ENCODE data around the gene XRCC3.
"Not testable (repeated sequence)": the region's sequence is repeated elsewhere in the genome, so short reads cannot be mapped to it uniquely, and the experiment has no call there.

The XRCC3 gene

GRCh38 chr14:103692871-103693270 lies 22.4 kb downstream of the XRCC3 start:
- H3K9me3 Mint-ChIP-seq = no peaks in the 10 kb centered on the region
- H3K27ac Mint-ChIP-seq = no peak overlapping the region
- intact Hi-C loops (cut with micrococcal nuclease) = no loop called here
- H3K4me3 Mint-ChIP-seq = no peak overlapping the region
- no peaks in the 10 kb centered on the region for H3K27me3 Mint-ChIP-seq
- H3K36me3 Mint-ChIP-seq (ENCODE audit: low read depth) = peaks cover 100% of the 10 kb centered on the region
- peaks cover 10% of the 10 kb centered on the region for H3K4me1 Mint-ChIP-seq (ENCODE audit: low read depth)

DNA sequence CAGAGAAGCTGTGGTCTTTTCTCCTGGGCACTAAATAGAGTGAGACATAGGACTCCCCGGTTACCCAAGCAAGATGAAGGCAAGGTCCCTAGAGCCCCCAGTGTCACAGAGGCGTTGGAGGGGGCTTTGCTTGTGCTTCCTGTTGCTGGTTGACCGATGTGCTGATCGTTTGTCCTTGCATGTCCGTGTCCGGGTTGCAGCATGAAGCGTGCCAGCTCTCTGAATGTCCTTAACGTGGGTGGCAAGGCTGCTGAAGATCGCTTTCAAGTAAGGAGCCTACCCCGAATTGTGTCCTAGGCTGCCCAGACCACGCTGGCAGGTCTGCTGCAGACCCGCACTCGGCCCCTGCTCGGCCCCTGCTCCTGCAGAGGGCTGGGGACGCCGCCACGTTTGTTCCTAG lies 23.1 kb downstream of the XRCC3 start:
- intact Hi-C loops (cut with micrococcal nuclease) = no loop called here
- Mint-ChIP-seq H3K27me3 (no peaks in the 10 kb centered on the region), H3K36me3 (ENCODE audit: low read depth) (peaks cover 100% of the 10 kb centered on the region), H3K9me3 (no peaks in the 10 kb centered on the region), H3K4me3 (no peak overlapping the region), H3K27ac (no peak overlapping the region), H3K4me1 (ENCODE audit: low read depth) (peaks cover 10% of the 10 kb centered on the region)

- intact Hi-C loops (cut with micrococcal nuclease); H3K4me1 Mint-ChIP-seq (ENCODE audit: low read depth); H3K9me3 Mint-ChIP-seq; H3K4me3 Mint-ChIP-seq; H3K27me3 Mint-ChIP-seq; H3K27ac Mint-ChIP-seq: not testable (repeated sequence)
- H3K36me3 Mint-ChIP-seq (ENCODE audit: low read depth) = peaks cover 100% of the 10 kb centered on the region
Measured at GRCh38 chr14:103691655-103692054, 23.6 kb downstream of the XRCC3 start.

- H3K9me3 Mint-ChIP-seq = no peaks in the 10 kb centered on the region
- no peaks in the 10 kb centered on the region for H3K4me1 Mint-ChIP-seq (ENCODE audit: low read depth)
- intact Hi-C loops (cut with micrococcal nuclease) = no loop called here
- no peaks in the 10 kb centered on the region for H3K27me3 Mint-ChIP-seq
- H3K4me3 Mint-ChIP-seq = no peak overlapping the region
- no peak overlapping the region for H3K27ac Mint-ChIP-seq
- peaks cover 100% of the 10 kb centered on the region for H3K36me3 Mint-ChIP-seq (ENCODE audit: low read depth)
Measured at GRCh38 chr14:103690332-103690731, 24.9 kb downstream of the XRCC3 start.

DNA sequence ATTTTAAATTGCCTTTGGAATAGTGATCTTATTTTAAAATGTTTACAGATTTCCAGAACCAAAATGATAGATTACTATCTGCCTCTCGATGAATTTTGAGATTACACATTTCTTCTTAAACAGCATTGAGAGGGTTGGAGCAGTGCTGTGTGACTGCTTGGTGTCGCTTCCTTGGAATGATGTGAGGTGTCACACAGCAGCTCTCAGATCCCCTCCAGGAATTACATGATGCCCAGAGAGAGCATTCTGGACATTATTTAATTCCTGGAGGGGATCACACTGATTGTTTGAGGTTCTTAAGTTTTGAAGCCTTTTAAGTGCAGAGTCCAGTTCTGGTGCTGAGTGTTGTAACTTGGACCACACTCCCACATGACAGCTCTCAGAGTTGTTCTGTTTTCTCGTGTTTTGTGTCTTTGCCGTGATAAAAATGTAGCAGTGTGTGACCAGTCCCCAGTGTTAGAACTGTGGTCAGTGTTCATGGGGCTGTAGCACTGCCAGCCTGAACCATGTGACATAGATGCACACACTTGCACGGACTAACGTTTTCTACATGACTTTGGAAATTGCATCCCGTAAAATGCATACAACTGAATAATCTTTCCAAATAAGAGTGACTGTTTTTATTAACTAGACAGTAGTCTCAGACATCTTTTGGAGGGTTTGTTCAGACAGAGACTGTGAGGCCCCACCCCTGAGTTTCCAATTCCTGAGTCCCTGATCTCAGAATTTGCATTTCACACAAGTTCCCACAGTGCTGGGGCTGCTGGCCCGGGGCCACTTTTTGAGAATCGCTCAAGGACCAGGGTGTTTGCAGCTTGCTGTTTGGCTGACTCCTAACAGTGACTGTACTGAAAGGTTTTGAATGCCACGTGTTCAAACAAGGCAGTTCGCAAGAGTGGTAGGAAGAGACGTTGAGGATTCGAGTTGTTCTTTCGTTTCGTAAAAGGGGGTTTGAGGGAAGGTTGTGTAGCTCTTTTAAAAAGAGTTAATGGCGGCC lies 26.0 kb downstream of the XRCC3 start:
- H3K27me3 Mint-ChIP-seq = no peaks in the 10 kb centered on the region
- H3K36me3 Mint-ChIP-seq (ENCODE audit: low read depth) = peaks cover 100% of the 10 kb centered on the region
- intact Hi-C loops (cut with micrococcal nuclease) = no loop called here
- no peak overlapping the region for H3K27ac Mint-ChIP-seq
- H3K4me1 Mint-ChIP-seq (ENCODE audit: low read depth) = no peaks in the 10 kb centered on the region
- H3K9me3 Mint-ChIP-seq = no peaks in the 10 kb centered on the region
- H3K4me3 Mint-ChIP-seq = no peak overlapping the region

DNA sequence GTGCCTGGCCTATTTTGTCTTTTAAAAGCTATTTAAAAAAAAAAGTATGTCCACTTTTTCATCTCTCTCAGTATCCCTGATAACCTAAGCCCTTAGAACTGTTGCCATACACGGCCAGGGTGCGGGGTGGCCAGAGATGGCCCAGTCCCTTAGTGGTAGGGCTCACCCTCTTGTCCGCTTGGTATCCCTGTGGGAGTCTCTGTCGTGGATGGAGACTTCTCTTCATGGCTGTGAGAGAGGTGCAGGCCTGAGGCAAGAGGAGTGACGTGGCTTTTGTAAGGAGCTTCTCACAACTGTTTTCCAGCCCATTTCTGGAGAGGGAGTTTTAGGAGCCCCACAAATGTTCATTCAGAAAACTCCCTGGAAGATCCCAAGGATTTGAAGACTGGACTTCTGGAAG lies 26.8 kb downstream of the XRCC3 start:
- H3K36me3 Mint-ChIP-seq (ENCODE audit: low read depth) = peaks cover 100% of the 10 kb centered on the region
- no peak overlapping the region for H3K4me3 Mint-ChIP-seq
- no peak overlapping the region for H3K27ac Mint-ChIP-seq
- H3K9me3 Mint-ChIP-seq = no peaks in the 10 kb centered on the region
- H3K4me1 Mint-ChIP-seq (ENCODE audit: low read depth) = no peaks in the 10 kb centered on the region
- no peaks in the 10 kb centered on the region for H3K27me3 Mint-ChIP-seq
- intact Hi-C loops (cut with micrococcal nuclease) = no loop called here

DNA sequence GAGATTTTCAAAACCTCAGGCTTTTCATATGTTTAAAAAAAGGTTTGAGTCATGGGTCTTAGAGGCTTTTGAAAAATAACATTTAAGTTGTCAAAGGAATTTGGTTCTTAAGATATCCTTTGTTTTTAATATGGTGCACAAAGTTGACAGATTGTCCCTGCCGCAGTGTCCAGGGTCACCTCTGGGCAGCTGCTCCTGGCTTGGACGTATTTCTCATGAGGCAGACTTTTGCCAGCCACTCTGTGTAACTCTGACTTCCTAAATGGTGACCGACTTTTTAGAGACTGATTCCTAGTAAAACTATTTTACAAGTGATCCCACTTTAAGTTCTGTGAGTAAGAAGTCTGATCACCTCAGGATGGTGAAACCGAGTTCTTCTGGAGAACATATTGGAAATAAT lies 27.5 kb downstream of the XRCC3 start:
- no peaks in the 10 kb centered on the region for H3K27me3 Mint-ChIP-seq
- peaks cover 100% of the 10 kb centered on the region for H3K36me3 Mint-ChIP-seq (ENCODE audit: low read depth)
- H3K4me3 Mint-ChIP-seq = no peak overlapping the region
- no peak overlapping the region for H3K27ac Mint-ChIP-seq
- no peaks in the 10 kb centered on the region for H3K4me1 Mint-ChIP-seq (ENCODE audit: low read depth)
- no peaks in the 10 kb centered on the region for H3K9me3 Mint-ChIP-seq
- intact Hi-C loops (cut with micrococcal nuclease) = no loop called here

GRCh38 chr14:103686831-103687485 lies 28.3 kb downstream of the XRCC3 start:
- Mint-ChIP-seq H3K36me3 (ENCODE audit: low read depth) (peaks cover 100% of the 10 kb centered on the region), H3K9me3 (no peaks in the 10 kb centered on the region), H3K4me1 (ENCODE audit: low read depth) (no peaks in the 10 kb centered on the region), H3K27ac (no peak overlapping the region), H3K4me3 (no peak overlapping the region), H3K27me3 (no peaks in the 10 kb centered on the region)
- intact Hi-C loops (cut with micrococcal nuclease) = no loop called here

- H3K4me1 Mint-ChIP-seq (ENCODE audit: low read depth) = no peaks in the 10 kb centered on the region
- intact Hi-C loops (cut with micrococcal nuclease) = no loop called here
- H3K9me3 Mint-ChIP-seq = no peaks in the 10 kb centered on the region
- H3K27me3 Mint-ChIP-seq = no peaks in the 10 kb centered on the region
- peaks cover 100% of the 10 kb centered on the region for H3K36me3 Mint-ChIP-seq (ENCODE audit: low read depth)
- H3K4me3 Mint-ChIP-seq = no peak overlapping the region
- H3K27ac Mint-ChIP-seq = no peak overlapping the region
Measured at GRCh38 chr14:103685276-103686211, 29.7 kb downstream of the XRCC3 start.

DNA sequence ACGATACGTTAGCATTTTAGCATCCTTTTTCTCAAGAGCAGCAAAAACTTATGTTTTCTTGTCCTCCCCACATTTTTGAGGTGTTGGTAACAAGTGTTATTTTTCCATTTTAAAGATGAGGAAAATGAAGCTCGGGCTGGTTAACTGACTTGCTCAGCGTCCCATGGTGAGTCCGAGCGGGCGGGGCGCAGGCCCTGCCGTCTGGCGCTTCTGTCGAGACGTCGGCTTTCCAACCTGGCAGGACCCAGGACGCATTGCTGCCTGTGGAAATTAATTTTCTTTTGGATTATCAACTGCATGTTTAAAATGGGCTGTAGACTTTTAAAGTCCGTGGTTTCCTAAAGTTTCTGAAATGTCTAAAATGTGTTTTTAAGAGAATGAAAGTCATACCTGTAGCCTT lies 30.4 kb downstream of the XRCC3 start:
- H3K36me3 Mint-ChIP-seq (ENCODE audit: low read depth) = peaks cover 100% of the 10 kb centered on the region
- H3K27me3 Mint-ChIP-seq = no peaks in the 10 kb centered on the region
- intact Hi-C loops (cut with micrococcal nuclease) = no loop called here
- H3K4me3 Mint-ChIP-seq = no peak overlapping the region
- no peaks in the 10 kb centered on the region for H3K9me3 Mint-ChIP-seq
- H3K27ac Mint-ChIP-seq = no peak overlapping the region
- peaks cover 2% of the 10 kb centered on the region for H3K4me1 Mint-ChIP-seq (ENCODE audit: low read depth)

- H3K4me3 Mint-ChIP-seq = no peak overlapping the region
- intact Hi-C loops (cut with micrococcal nuclease) = no loop called here
- H3K36me3 Mint-ChIP-seq (ENCODE audit: low read depth) = peaks cover 100% of the 10 kb centered on the region
- H3K4me1 Mint-ChIP-seq (ENCODE audit: low read depth) = peaks cover 6% of the 10 kb centered on the region
- no peaks in the 10 kb centered on the region for H3K9me3 Mint-ChIP-seq
- H3K27ac Mint-ChIP-seq = no peak overlapping the region
- no peaks in the 10 kb centered on the region for H3K27me3 Mint-ChIP-seq
Measured at GRCh38 chr14:103684471-103684870, 30.8 kb downstream of the XRCC3 start.

- no peaks in the 10 kb centered on the region for H3K27me3 Mint-ChIP-seq
Measured at GRCh38 chr14:103683139-103683538, 32.1 kb downstream of the XRCC3 start.

GRCh38 chr14:103680491-103681231 lies 34.6 kb downstream of the XRCC3 start:
- intact Hi-C loops (cut with micrococcal nuclease) = no loop called here
- H3K9me3 Mint-ChIP-seq = no peaks in the 10 kb centered on the region
- H3K36me3 Mint-ChIP-seq (ENCODE audit: low read depth) = peaks cover 100% of the 10 kb centered on the region
- no peaks in the 10 kb centered on the region for H3K27me3 Mint-ChIP-seq
- peak overlapping the region; percentile 70 for H3K27ac Mint-ChIP-seq
- H3K4me1 Mint-ChIP-seq (ENCODE audit: low read depth) = peaks cover 13% of the 10 kb centered on the region
- no peak overlapping the region for H3K4me3 Mint-ChIP-seq

More at GRCh38 chr14:103683139-103683538, 32.1 kb downstream of the XRCC3 start:
- intact Hi-C loops (cut with micrococcal nuclease) = no loop called here
- Mint-ChIP-seq H3K9me3 (no peaks in the 10 kb centered on the region), H3K4me3 (no peak overlapping the region), H3K36me3 (ENCODE audit: low read depth) (peaks cover 100% of the 10 kb centered on the region), H3K4me1 (ENCODE audit: low read depth) (peaks cover 13% of the 10 kb centered on the region), H3K27ac (no peak overlapping the region)
